Activated naive CD4-positive, alpha-beta T cell treated with anti-CD3 and anti-CD28 coated beads, Interleukin-2, amount 10 ng/mL, durations not matched to agents 7 days and 5 days (primary cell): ENCODE data around the gene NUDT3.
"Not testable (repeated sequence)": the region's sequence is repeated elsewhere in the genome, so short reads cannot be mapped to it uniquely, and the experiment has no call there.

ENCODE experiments used
- CTCF ChIA-PET: fragments of 350-600 bp; sonication (Branson Sonifier 250); formaldehyde crosslinking; loops from one replicate; lab custom pipeline; 2021; ENCODE audit warnings: antibody characterized with exemption; lab: Charles Lee
- DNase-seq: peaks from one replicate; pipeline ENCODE4 v3.0.0-alpha.2; 2020
- H3K27ac Mint-ChIP-seq: one replicate; pipeline ENCODE4 v1.8.0; 2021; ENCODE audit warnings: mild to moderate bottlenecking, moderate library complexity, mixed read lengths
- H3K27me3 Mint-ChIP-seq: one replicate; pipeline ENCODE4 v1.8.0; 2021; ENCODE audit warnings: mild to moderate bottlenecking, mixed read lengths
- H3K36me3 Mint-ChIP-seq: one replicate; pipeline ENCODE4 v1.8.0; 2021; ENCODE audit warnings: mixed read lengths
- H3K4me1 Mint-ChIP-seq: one replicate; pipeline ENCODE4 v1.8.0; 2021; ENCODE audit warnings: mixed read lengths
- H3K4me3 Mint-ChIP-seq: one replicate; pipeline ENCODE4 v1.8.0; 2021; ENCODE audit warnings: mild to moderate bottlenecking, moderate library complexity, mixed read lengths
- H3K9me3 Mint-ChIP-seq: one replicate; pipeline ENCODE4 v1.8.0; 2021; ENCODE audit warnings: mixed read lengths

Gene NUDT3

GRCh38 chr6:34416877-34417371, 24.5 kb upstream of the NUDT3 start:
- peaks cover 43% of the 10 kb centered on the region for H3K36me3 Mint-ChIP-seq
- H3K27me3 Mint-ChIP-seq: no peaks in the 10 kb centered on the region
- no peak overlapping the region for H3K27ac Mint-ChIP-seq
- H3K9me3 Mint-ChIP-seq: no peaks in the 10 kb centered on the region
- CTCF ChIA-PET: interaction anchor here (0.6 to 3.9 kb wide), 3 partner anchors 8 to 221 kb away, joined by 3 to 106 read pairs (median 34); partner anchors contain the start of genes RPS10 and SMIM29
- DNase-seq: no peak
- H3K4me1 Mint-ChIP-seq: peaks cover 21% of the 10 kb centered on the region
- no peak overlapping the region for H3K4me3 Mint-ChIP-seq

- Mint-ChIP-seq H3K27ac (no peak overlapping the region), H3K36me3 (peaks cover 35% of the 10 kb centered on the region), H3K4me3 (no peak overlapping the region), H3K27me3 (no peaks in the 10 kb centered on the region), H3K4me1 (peaks cover 11% of the 10 kb centered on the region), H3K9me3 (no peaks in the 10 kb centered on the region)
- CTCF ChIA-PET: interaction anchor here (0.7 to 3.9 kb wide), 27 partner anchors 8 to 724 kb away, joined by 3 to 106 read pairs (median 4); partner anchors contain the start of genes RPS10 and SMIM29
- peak; percentile 63 for DNase-seq
Measured at GRCh38 chr6:34414999-34415858, 22.8 kb upstream of the NUDT3 start.

GRCh38 chr6:34412643-34413214, 20.3 kb upstream of the NUDT3 start:
- no peaks in the 10 kb centered on the region for H3K9me3 Mint-ChIP-seq
- no peak for DNase-seq
- H3K27me3 Mint-ChIP-seq: no peaks in the 10 kb centered on the region
- CTCF ChIA-PET: interaction anchor here (1.8 kb wide), 1 partner anchor 164 kb away, joined by 4 read pairs; the partner anchor contains the start of gene SMIM29
- no peak overlapping the region for H3K4me3 Mint-ChIP-seq
- H3K27ac Mint-ChIP-seq: no peak overlapping the region
- peaks cover 5% of the 10 kb centered on the region for H3K4me1 Mint-ChIP-seq
- H3K36me3 Mint-ChIP-seq: peaks cover 20% of the 10 kb centered on the region

- no peak overlapping the region for H3K27ac Mint-ChIP-seq
- CTCF ChIA-PET: interaction anchor here (1.8 kb wide), 1 partner anchor 163 kb away, joined by 4 read pairs; the partner anchor contains the start of gene SMIM29
Measured at GRCh38 chr6:34412016-34412415, 19.5 kb upstream of the NUDT3 start.

GRCh38 chr6:34407915-34408314, 15.4 kb upstream of the NUDT3 start:
- H3K9me3 Mint-ChIP-seq, H3K36me3 Mint-ChIP-seq, H3K27me3 Mint-ChIP-seq, DNase-seq, H3K4me1 Mint-ChIP-seq, CTCF ChIA-PET, H3K4me3 Mint-ChIP-seq, H3K27ac Mint-ChIP-seq: not testable (repeated sequence)

More at GRCh38 chr6:34412016-34412415, 19.5 kb upstream of the NUDT3 start:
- Mint-ChIP-seq H3K27me3 (no peaks in the 10 kb centered on the region), H3K36me3 (peaks cover 13% of the 10 kb centered on the region), H3K4me3 (no peak overlapping the region), H3K4me1 (peaks cover 5% of the 10 kb centered on the region), H3K9me3 (no peaks in the 10 kb centered on the region)
- no peak for DNase-seq

GRCh38 chr6:34396518-34396917, 4.0 kb upstream of the NUDT3 start:
- H3K4me3 Mint-ChIP-seq: no peak overlapping the region
- H3K4me1 Mint-ChIP-seq: peaks cover 14% of the 10 kb centered on the region
- no peak for DNase-seq
- H3K27ac Mint-ChIP-seq: no peak overlapping the region
- H3K27me3 Mint-ChIP-seq: peaks cover 3% of the 10 kb centered on the region
- H3K9me3 Mint-ChIP-seq: peaks cover 7% of the 10 kb centered on the region
- CTCF ChIA-PET: interaction anchor here (0.9 to 1.5 kb wide), 4 partner anchors 14 to 201 kb away, joined by 3 to 8 read pairs (median 4); partner anchors contain the start of gene SMIM29
- peaks cover 1% of the 10 kb centered on the region for H3K36me3 Mint-ChIP-seq

GRCh38 chr6:34393966-34394305, 1.5 kb upstream of the NUDT3 start:
- Mint-ChIP-seq H3K27ac (no peak overlapping the region), H3K36me3 (peaks cover 1% of the 10 kb centered on the region), H3K9me3 (peaks cover 7% of the 10 kb centered on the region), H3K4me3 (no peak overlapping the region), H3K4me1 (peaks cover 14% of the 10 kb centered on the region), H3K27me3 (peaks cover 3% of the 10 kb centered on the region)
- no peak for DNase-seq
- CTCF ChIA-PET: no interaction called here

GRCh38 chr6:34393191-34393965, 909 bp upstream of the NUDT3 start:
- H3K9me3 Mint-ChIP-seq: peaks cover 7% of the 10 kb centered on the region
- no peak overlapping the region for H3K4me3 Mint-ChIP-seq
- peaks cover 3% of the 10 kb centered on the region for H3K27me3 Mint-ChIP-seq
- H3K36me3 Mint-ChIP-seq: peaks cover 1% of the 10 kb centered on the region
- no peak for DNase-seq
- peak overlapping the region; percentile 86 for H3K27ac Mint-ChIP-seq
- H3K4me1 Mint-ChIP-seq: peaks cover 14% of the 10 kb centered on the region
- CTCF ChIA-PET: interaction anchor here (0.9 to 4.0 kb wide), 3 partner anchors 133 to 197 kb away, joined by 3 to 24 read pairs (median 3); partner anchors contain the start of gene SMIM29

- DNase-seq: peak; percentile 59
- Mint-ChIP-seq H3K4me3 (no peak overlapping the region), H3K36me3 (peaks cover 1% of the 10 kb centered on the region), H3K4me1 (peaks cover 16% of the 10 kb centered on the region), H3K9me3 (peaks cover 7% of the 10 kb centered on the region), H3K27ac (no peak overlapping the region), H3K27me3 (peaks cover 3% of the 10 kb centered on the region)
- CTCF ChIA-PET: interaction anchor here (1.1 to 4.0 kb wide), 4 partner anchors 55 to 196 kb away, joined by 3 to 24 read pairs (median 4); partner anchors contain the start of gene SMIM29
Measured at GRCh38 chr6:34391786-34392496, 528 bp downstream of the NUDT3 start.

GRCh38 chr6:34391473-34391785, 1.0 kb downstream of the NUDT3 start:
- H3K27ac Mint-ChIP-seq: no peak overlapping the region

GRCh38 chr6:34390531-34391472, 1.7 kb downstream of the NUDT3 start:
- Mint-ChIP-seq H3K9me3 (no peaks in the 10 kb centered on the region), H3K27me3 (peaks cover 3% of the 10 kb centered on the region), H3K4me3 (no peak overlapping the region), H3K36me3 (no peaks in the 10 kb centered on the region), H3K27ac (no peak overlapping the region), H3K4me1 (peaks cover 16% of the 10 kb centered on the region)
- CTCF ChIA-PET: interaction anchor here (0.8 to 4.0 kb wide), 6 partner anchors 15 to 195 kb away, joined by 3 to 24 read pairs (median 3); partner anchors contain the start of gene SMIM29
- no peak for DNase-seq

More at GRCh38 chr6:34391473-34391785, 1.0 kb downstream of the NUDT3 start:
- H3K4me3 Mint-ChIP-seq: no peak overlapping the region
- peaks cover 3% of the 10 kb centered on the region for H3K27me3 Mint-ChIP-seq
- H3K36me3 Mint-ChIP-seq: peaks cover 1% of the 10 kb centered on the region
- H3K4me1 Mint-ChIP-seq: peaks cover 16% of the 10 kb centered on the region
- H3K9me3 Mint-ChIP-seq: peaks cover 4% of the 10 kb centered on the region
- CTCF ChIA-PET: interaction anchor here (0.9 to 4.0 kb wide), 4 partner anchors 54 to 143 kb away, joined by 3 to 24 read pairs (median 4); partner anchors contain the start of gene SMIM29
- DNase-seq: no peak

GRCh38 chr6:34389034-34389433, 3.4 kb downstream of the NUDT3 start:
- Mint-ChIP-seq H3K27ac (no peak overlapping the region), H3K4me3 (no peak overlapping the region), H3K27me3 (no peaks in the 10 kb centered on the region), H3K36me3 (no peaks in the 10 kb centered on the region), H3K4me1 (peaks cover 16% of the 10 kb centered on the region), H3K9me3 (no peaks in the 10 kb centered on the region)
- DNase-seq: no peak
- CTCF ChIA-PET: interaction anchor here (0.6 kb wide), 1 partner anchor 1004 kb away, joined by 3 read pairs; no protein-coding TSS in a partner anchor
